GM19324 (cell line): ENCODE measurements around the gene AHNAK.

Experiments used
- ATAC-seq: cut with Tn5 transposase; IDR thresholded peaks from one replicate; pipeline ENCODE4 v1.9.1; 2021; ENCODE audit warnings: mild to moderate bottlenecking, moderate library complexity; ENCODE audit not compliant: unreplicated experiment, low FRiP score

The AHNAK gene

DNA sequence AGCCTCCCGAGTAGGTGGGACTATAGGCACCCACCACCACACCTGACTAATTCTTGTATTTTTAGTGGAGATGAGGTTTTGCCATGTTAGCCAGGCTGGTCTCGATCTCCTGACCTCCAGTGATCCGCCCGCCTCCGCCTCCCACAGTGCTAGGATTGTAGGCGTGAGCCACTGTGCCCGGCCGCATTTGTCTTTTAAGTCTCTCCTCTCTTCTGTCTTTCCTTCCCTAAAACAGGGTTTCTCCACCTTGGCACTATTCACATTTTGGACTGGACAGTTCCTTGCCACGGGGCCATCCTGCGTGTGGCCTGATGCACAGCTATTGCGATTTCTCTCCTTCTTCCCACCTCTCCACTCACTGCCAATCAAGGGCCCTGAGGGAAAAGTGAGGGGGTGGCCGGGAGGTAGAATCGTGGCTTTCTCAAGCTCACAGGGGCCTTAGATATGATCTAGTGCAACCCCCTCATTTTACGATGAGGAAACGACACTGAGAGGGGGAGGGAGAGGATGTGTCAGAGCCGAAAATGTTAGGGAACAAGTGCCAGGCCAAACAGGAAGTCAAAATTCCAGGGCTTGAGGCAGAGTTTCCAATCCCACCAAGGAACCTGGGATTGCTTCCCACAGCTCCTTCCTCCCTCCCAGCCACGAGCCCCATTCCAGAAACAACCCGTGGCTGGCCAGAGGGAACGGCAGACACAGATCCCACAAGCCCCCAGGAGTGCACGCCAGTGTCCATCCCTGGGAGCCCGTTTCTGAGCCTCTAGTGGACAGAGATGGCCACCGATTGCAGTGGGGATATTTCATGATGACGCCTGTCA is 106.6 kb downstream of the AHNAK start:
- ATAC-seq = no peak

- ATAC-seq = no peak
Measured at GRCh38 chr11:62438641-62439040, 108.0 kb downstream of the AHNAK start.

DNA sequence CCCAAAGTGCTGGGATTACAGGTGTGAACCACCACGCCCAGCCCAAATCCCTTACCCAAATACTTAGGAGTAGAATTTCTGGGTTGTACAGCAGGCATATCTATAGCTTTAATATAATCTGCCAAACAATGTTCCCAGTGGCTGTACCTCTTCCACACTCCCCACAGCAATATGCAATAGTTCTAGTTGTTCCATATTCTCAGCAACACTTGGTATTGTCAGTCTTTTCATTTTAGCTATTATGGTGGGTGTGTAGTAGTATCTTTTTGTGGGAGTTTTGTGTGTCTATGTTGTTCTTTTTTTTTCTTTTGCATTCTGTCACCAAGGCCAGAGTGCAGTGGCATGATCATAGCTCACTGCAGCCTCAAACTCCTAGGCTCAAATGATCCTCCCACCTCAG is 109.0 kb downstream of the AHNAK start:
- no peak for ATAC-seq

- ATAC-seq = no peak
Measured at GRCh38 chr11:62435846-62436660, 110.6 kb downstream of the AHNAK start.

GRCh38 chr11:62433904-62434276 is 112.7 kb downstream of the AHNAK start:
- ATAC-seq = no peak

DNA sequence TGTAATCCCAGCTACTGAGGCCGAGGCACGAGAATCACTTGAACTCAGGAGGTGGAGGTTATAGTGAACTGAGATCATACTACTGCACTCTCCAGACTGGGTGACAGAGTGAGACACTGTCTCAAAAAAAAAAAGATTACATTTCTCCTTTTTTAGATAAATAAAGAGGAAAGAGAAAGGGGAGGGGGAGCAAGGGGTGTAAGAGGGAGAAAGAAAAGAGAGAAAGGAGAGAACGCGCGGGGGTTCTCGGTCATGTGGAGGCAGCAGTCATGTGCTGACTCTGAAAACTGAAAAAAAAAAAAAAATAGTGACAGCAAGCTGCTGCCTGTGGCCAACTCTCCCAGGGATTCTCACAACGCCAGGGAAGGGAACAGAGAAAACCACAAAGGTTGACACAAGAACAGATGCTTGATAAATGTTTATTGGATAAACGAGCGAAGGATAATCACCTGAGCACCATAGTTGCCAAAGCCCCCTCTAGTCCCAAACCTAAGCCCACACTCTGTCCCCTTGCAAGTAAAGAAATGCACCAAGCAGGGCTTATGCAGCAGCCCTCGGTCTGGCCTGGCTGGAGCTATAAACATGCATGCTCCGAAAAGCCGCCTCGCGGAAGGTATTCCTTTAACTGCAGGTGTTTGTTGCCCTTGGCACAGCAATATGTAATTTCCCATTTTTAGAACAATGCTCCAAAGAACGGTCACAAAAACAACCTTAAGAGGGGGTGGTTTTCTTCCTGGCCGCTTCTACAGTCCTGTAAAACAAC is 113.3 kb downstream of the AHNAK start:
- no peak for ATAC-seq

- no peak for ATAC-seq
Measured at GRCh38 chr11:62432695-62433094, 113.9 kb downstream of the AHNAK start.

GRCh38 chr11:62431171-62431901 is 115.3 kb downstream of the AHNAK start:
- no peak for ATAC-seq

- ATAC-seq = no peak
Measured at GRCh38 chr11:62430425-62430824, 116.2 kb downstream of the AHNAK start.

DNA sequence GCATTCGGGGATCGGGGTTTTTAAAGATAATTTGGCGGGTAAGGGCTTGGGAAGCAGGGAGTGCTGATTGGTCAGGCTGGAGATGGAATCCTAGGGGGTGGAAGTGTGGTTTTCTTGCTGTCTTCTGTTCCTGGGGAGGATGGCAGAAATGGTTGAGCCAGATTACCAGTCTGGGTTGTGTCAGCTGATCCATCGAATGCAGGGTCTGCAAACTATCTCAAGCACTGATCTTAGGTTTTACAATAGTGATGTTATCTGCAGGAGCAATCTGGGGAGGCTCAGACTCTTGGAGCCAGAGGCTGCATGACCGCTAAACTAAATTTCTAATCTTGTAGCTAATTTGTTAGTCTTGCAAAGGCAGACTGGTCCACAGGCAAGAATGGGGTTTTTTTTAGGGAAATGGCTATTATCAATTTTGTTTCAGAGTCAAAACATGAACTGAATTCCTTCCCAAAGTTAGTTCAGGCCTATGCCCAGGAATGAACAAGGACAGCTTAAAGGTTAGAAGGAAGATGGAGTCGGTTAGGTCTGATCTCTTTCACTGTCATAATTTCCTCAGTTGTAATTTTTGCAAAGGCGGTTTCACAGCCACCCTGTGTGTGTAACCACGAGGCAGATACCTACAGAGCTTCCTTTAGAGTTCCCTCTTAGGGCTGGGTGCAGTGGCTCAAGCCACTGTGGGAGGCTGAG is 117.6 kb downstream of the AHNAK start:
- no peak for ATAC-seq

DNA sequence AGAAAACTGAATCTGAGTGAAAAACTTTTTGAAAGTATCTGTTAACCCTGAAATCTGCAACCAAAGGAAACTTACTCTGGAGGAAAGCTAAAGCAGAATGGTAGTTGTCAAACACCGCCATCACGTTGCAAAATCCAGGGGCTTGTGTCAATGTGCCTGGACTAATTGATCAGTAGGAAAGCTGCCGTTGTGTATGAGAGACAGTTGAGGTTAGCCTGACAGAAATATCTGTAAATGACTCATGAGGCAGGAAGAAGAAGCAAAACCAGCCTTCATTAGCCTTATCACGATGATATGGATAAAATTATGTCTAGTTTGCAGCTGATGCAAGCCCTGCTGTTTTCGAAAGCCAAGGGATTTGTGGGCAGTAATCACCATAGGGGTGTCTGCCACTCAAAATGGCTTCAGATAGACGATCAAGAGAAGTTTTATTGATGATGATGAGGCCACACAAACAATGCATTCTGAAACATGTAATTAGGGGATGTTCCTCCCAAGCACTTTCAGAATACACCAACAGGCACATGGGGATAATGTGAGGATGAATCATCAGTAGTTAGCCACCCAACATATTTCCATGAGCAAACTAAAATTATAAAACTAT is 118.9 kb downstream of the AHNAK start:
- no peak for ATAC-seq

GRCh38 chr11:62423012-62423411 is 123.6 kb downstream of the AHNAK start:
- ATAC-seq = no peak

- ATAC-seq = no peak
Measured at GRCh38 chr11:62421996-62422395, 124.6 kb downstream of the AHNAK start.

GRCh38 chr11:62420882-62421281 is 125.7 kb downstream of the AHNAK start:
- ATAC-seq = no peak

GRCh38 chr11:62419943-62420342 is 126.7 kb downstream of the AHNAK start:
- ATAC-seq = no peak

GRCh38 chr11:62419314-62419929 is 127.2 kb downstream of the AHNAK start:
- ATAC-seq = no peak

- ATAC-seq = no peak
Measured at GRCh38 chr11:62418733-62419132, 127.9 kb downstream of the AHNAK start, which contains the start of gene SCGB1A1. Gene SCGB1A1, plus strand, starts transcription at chr11:62419033. Its CDS starts 63 bp downstream, at chr11:62419096.

DNA sequence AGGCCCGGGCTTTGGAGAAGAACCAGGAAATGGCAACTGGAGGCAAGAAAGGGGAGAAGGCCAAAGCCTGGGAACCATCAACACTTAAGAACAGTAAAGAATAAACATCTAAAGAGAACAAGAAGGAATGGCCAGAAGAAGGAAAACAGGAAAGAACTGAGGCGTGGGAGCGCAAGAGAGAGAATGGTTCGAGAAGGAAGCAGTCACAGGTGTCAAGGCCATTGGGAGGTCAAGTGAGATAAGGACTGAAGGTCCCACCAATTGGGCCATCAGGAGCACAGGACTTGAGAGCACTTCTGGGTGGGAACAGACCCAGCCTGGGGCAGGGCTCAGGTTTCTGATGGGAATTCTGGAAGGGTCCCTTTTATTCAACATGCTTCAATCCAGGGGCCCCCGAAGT is 128.5 kb downstream of the AHNAK start:
- no peak for ATAC-seq

DNA sequence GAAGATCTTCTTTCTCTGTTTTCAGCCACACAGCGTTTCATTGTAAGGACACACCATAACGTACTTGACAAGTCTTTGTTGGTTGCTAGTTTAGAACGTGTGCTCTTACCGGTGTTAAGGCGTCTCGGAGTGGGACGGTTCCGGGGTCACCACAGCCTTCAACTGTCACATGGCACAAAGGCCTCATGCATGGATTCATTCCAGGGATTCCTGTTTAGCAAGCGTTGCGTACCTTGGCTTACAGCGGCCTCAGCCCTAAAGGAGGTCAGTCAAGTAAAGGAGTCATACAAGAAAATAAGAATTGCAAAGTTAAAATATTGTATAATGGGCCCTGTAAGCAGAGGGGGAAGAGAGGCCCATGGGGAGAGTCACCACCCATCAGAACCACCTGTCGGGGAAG is 130.0 kb downstream of the AHNAK start:
- no peak for ATAC-seq
